ENCODE measurements around the gene TMEM132C.

TMEM132C gene

DNA sequence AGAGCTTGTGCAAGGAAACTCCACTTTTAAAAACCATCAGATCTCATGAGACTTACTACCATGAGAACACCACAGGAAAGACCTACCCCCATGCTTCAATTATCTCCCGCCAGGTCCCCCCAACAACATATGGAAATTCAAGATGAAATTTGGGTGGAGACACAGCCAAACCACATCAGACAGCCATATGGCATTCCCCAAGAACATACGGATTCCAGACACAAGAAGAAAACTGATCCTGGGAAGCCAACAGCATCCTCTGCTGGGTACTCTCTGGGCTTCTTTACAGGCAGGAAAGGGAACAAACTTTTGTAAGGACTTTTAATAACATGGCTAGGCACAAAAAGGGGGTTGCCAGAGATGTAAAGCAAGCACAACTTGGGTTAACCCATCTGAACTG, 127.2 kb downstream of the TMEM132C start (continued):
- TF ChIP-seq ZNF350 (tag by site-specific recombination; IDR thresholded peaks at IDR 0.05) (no peak), ZNF394 (tag by site-specific recombination; IDR thresholded peaks at IDR 0.05; ENCODE audit: borderline replicate concordance) (no peak), ZNF701 (tag by site-specific recombination; IDR thresholded peaks at IDR 0.05) (no peak), ZNF555 (tag by site-specific recombination; conservative IDR thresholded peaks at IDR 0.05) (no peak), ZFP3 (tag by site-specific recombination; IDR thresholded peaks at IDR 0.05; ENCODE audit: low read depth) (no peak), ZNF670 (tag by site-specific recombination; IDR thresholded peaks at IDR 0.05; ENCODE audit: low read depth) (no peak), ZNF561 (tag by site-specific recombination; IDR thresholded peaks at IDR 0.05; ENCODE audit: borderline replicate concordance) (no peak)
- TF ChIP-seq, protein P1, sequence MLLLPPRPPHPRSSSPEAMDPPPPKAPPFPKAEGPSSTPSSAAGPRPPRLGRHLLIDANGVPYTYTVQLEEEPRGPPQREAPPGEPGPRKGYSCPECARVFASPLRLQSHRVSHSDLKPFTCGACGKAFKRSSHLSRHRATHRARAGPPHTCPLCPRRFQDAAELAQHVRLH (tag by site-specific recombination; IDR thresholded peaks at IDR 0.05) = no peak

DNA sequence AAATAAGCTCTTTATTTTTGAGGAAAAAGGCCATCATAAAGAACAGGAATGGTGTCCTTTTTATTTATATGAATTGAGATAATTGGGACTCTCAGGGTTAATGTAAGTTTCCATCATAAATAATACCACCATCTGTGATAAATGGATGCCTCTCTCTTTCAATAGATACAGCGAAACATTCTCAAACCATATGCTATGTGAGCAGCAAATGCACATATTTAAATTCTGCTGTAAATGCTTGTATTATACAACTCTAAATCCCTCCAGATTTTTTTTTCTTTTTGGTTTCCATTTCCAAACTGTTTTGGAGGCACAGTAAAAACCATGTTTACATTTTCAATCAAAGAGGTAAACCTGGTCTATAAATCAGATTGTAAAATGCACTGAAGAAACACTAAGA, 132.3 kb downstream of the TMEM132C start:
- no peaks in the 10 kb centered on the region for H3K4me1 ChIP-seq (ENCODE audit: control insufficient read depth, insufficient read depth, low read length)
- TF ChIP-seq HOXC10 (CRISPR knock-in tag; IDR thresholded peaks at IDR 0.05) = no peak
- TF ChIP-seq ZNF530 (tag by site-specific recombination; IDR thresholded peaks at IDR 0.05; ENCODE audit: low read depth) = no peak
- no peak for TF ChIP-seq GLIS1 (tag by site-specific recombination; IDR thresholded peaks at IDR 0.05)
- TF ChIP-seq ZBTB1 (tag by site-specific recombination; IDR thresholded peaks at IDR 0.05) = no peak
- TF ChIP-seq, protein P2, sequence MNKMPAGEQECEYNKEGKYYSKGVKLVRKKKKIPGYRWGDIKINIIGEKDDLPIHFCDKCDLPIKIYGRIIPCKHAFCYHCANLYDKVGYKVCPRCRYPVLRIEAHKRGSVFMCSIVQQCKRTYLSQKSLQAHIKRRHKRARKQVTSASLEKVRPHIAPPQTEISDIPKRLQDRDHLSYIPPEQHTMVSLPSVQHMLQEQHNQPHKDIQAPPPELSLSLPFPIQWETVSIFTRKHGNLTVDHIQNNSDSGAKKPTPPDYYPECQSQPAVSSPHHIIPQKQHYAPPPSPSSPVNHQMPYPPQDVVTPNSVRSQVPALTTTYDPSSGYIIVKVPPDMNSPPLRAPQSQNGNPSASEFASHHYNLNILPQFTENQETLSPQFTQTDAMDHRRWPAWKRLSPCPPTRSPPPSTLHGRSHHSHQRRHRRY (tag by site-specific recombination; IDR thresholded peaks at IDR 0.05) = no peak
- TF ChIP-seq ZNF112 (tag by site-specific recombination; IDR thresholded peaks at IDR 0.05) = no peak
- TF ChIP-seq ZNF544 (tag by site-specific recombination; IDR thresholded peaks at IDR 0.05) = no peak
- no peak for TF ChIP-seq ZFHX2 (tag by site-specific recombination; conservative IDR thresholded peaks at IDR 0.05)
- no peak for TF ChIP-seq ZNF416 (tag by site-specific recombination; IDR thresholded peaks at IDR 0.05)

DNA sequence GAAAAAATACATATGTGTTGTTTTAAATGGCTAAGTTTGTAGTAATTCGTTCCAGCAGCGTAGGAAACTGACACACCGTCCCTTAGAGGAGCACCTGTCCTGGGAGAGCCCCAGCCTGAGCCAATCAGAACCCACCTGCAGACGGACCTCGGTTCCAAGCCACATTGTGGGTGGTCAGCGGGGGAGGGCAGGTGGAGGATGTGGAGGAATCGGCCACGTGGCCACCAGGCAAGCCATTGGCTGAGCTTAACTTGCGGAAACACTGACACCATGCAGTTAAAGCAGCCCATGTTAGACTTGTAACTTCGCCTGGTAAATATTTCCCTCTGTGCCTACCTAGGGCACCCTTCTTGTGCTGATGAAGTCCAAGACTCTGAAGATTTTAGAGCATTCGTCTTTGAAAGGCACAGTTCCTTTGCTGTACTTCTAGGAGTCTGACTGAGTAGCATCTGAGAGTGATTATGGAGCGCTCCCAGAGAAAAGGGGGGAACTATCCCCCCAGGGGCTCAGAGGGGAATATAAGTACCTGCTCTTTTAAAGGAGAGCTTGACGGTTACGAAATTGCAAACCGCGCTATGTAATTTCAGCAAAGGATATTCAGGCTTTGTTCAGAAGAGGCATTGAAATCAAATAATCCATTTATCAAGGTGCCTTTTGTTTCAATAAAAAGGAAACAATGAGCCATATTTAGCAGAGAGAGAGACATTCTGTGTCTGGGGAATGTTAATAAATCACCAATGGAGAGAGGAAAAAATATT, 135.7 kb downstream of the TMEM132C start:
- Histone ChIP-seq H3K27ac (ENCODE audit: extremely low read depth, low read depth, low read length) (no peak overlapping the region), H3K36me3 (ENCODE audit: control insufficient read depth in 2 of 2, insufficient read depth in 1 of 2, low read length in 2 of 2) (no peaks in the 10 kb centered on the region), H3K9me3 (ENCODE audit: control insufficient read depth, insufficient read depth, low read depth, low read length) (no peaks in the 10 kb centered on the region), H3K4me3 (ENCODE audit: low read depth, low read length) (no peak overlapping the region), H3K4me1 (ENCODE audit: control insufficient read depth, insufficient read depth, low read length) (no peaks in the 10 kb centered on the region)
- ChIA-PET CTCF (interaction anchor here (0.7 kb wide), 1 partner anchor 28 kb away, joined by 3 read pairs; no protein-coding TSS in a partner anchor), POLR2A (no interaction called here)
- TF ChIP-seq, protein P3, sequence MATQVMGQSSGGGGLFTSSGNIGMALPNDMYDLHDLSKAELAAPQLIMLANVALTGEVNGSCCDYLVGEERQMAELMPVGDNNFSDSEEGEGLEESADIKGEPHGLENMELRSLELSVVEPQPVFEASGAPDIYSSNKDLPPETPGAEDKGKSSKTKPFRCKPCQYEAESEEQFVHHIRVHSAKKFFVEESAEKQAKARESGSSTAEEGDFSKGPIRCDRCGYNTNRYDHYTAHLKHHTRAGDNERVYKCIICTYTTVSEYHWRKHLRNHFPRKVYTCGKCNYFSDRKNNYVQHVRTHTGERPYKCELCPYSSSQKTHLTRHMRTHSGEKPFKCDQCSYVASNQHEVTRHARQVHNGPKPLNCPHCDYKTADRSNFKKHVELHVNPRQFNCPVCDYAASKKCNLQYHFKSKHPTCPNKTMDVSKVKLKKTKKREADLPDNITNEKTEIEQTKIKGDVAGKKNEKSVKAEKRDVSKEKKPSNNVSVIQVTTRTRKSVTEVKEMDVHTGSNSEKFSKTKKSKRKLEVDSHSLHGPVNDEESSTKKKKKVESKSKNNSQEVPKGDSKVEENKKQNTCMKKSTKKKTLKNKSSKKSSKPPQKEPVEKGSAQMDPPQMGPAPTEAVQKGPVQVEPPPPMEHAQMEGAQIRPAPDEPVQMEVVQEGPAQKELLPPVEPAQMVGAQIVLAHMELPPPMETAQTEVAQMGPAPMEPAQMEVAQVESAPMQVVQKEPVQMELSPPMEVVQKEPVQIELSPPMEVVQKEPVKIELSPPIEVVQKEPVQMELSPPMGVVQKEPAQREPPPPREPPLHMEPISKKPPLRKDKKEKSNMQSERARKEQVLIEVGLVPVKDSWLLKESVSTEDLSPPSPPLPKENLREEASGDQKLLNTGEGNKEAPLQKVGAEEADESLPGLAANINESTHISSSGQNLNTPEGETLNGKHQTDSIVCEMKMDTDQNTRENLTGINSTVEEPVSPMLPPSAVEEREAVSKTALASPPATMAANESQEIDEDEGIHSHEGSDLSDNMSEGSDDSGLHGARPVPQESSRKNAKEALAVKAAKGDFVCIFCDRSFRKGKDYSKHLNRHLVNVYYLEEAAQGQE (tag by site-specific recombination; IDR thresholded peaks at IDR 0.05) = no peak
- TF ChIP-seq ZNF433 (tag by site-specific recombination; IDR thresholded peaks at IDR 0.05; ENCODE audit: low read depth) = no peak
- no peak for TF ChIP-seq ZFP41 (tag by site-specific recombination; IDR thresholded peaks at IDR 0.05; ENCODE audit: borderline replicate concordance)
- TF ChIP-seq ZNF670 (tag by site-specific recombination; IDR thresholded peaks at IDR 0.05; ENCODE audit: low read depth) = no peak
- no peak for TF ChIP-seq ZNF626 (tag by site-specific recombination; IDR thresholded peaks at IDR 0.05)
- TF ChIP-seq KLF8 (tag by site-specific recombination; IDR thresholded peaks at IDR 0.05) = no peak
- TF ChIP-seq ZNF423 (tag by site-specific recombination; IDR thresholded peaks at IDR 0.05) = no peak

More for the DNA sequence above, 132.3 kb downstream of the TMEM132C start:
- Histone ChIP-seq H3K4me3 (ENCODE audit: low read depth, low read length) (no peak overlapping the region), H3K36me3 (ENCODE audit: control insufficient read depth in 2 of 2, insufficient read depth in 1 of 2, low read length in 2 of 2) (no peaks in the 10 kb centered on the region), H3K9me3 (ENCODE audit: control insufficient read depth, insufficient read depth, low read depth, low read length) (no peaks in the 10 kb centered on the region), H3K27ac (ENCODE audit: extremely low read depth, low read depth, low read length) (no peak overlapping the region)
- ChIA-PET POLR2A (no interaction called here), CTCF (no interaction called here)

Data from HEK293 (cell line).